ENCODE measurements around the gene KLHL12.

DNA sequence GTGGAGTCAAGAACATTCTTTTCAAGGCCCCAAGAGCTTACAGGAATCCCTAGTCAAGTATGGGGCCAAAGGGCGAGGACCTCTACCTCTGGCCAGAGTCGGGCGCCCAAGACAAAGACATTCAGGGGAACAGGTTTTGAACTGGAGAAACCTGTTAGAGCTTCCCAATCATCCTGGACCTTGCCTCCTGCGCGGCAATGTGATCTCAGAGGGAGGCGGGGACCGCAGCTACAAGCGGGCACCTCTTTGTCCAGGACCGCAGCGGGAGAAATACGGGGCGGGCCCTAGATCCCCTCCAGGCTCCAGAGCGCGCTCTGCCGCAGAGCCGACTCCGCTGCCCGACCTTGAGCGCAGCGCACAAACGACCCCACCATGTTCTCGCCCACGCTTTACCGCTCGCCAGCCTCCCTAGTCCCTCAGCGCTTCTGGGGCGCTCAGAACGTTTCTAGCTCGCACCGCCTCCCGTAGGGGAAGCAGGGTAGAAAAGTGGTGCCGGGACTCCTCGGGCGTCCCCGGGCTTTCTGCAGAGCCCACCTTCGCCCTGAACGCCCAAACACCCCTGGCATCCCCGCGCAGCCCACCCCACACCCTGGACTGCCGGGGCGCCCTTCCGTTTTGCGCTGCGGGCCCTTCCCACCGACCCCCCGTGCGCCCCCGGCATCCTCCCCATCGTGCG, 66.2 kb downstream of the KLHL12 start:
- TF ChIP-seq CTCF (conservative IDR thresholded peaks at IDR 0.05; ENCODE audit: low read depth, low read length) (no peak), EZH2 (IDR thresholded peaks at IDR 0.05; ENCODE audit: borderline replicate concordance, low read depth, low read length, poor library complexity, severe bottlenecking) (no peak)
